SJSA1 (cell line): ENCODE data around the gene HOXA13. TPM values are rescaled to one million over a fixed set of nuclear protein-coding genes. Genes with fewer than 3 reads are reported as not detected.

Experiments
- total RNA-seq: library from RNA; depleted of rRNA; stranded (reverse); fragments of >200 nt; shearing (Covaris generic); gene quantifications from 2 replicates; pipeline ENCODE4 v1.2.3, GENCODE V29; 2014; rRNA removed

Gene HOXA13
- total RNA-seq, 1 experiment from 2014 or later, result 2.5 TPM

Other genes starting within 250 kb of the HOXA13 start
- 2.0 and 5.8 TPM in 2 replicates for gene HOXA1, start 104.1 kb downstream of the HOXA13 start, total RNA-seq
- gene HOXA2, start 97.4 kb downstream of the HOXA13 start, total RNA-seq, result 0.47 and 2.3 TPM in 2 replicates
- 0.58 TPM in 1 of 2 replicates, not detected in the other for gene HOXA4, start 69.3 kb downstream of the HOXA13 start, total RNA-seq
- 0.79 and 0.81 TPM in 2 replicates for gene HOXA5, start 56.4 kb downstream of the HOXA13 start, total RNA-seq
- gene HOXA6, start 52.3 kb downstream of the HOXA13 start, total RNA-seq, result 0.79 TPM in 1 of 2 replicates, not detected in the other
- gene HOXA3, start 47.5 kb downstream of the HOXA13 start, total RNA-seq, result 0.13 and 1.8 TPM in 2 replicates
- 0.09 and 2.9 TPM in 2 replicates for gene HOXA7, start 43.4 kb downstream of the HOXA13 start, total RNA-seq
- gene HOXA9, start 34.6 kb downstream of the HOXA13 start, total RNA-seq, result 7.0 and 16.3 TPM in 2 replicates
- 8.6 and 15.5 TPM in 2 replicates for gene HOXA10, start 25.8 kb downstream of the HOXA13 start, total RNA-seq
- gene HOXA11, start 14.9 kb downstream of the HOXA13 start, total RNA-seq, result 4.4 and 5.9 TPM in 2 replicates
- not detected in 2 replicates for gene EVX1, start 42.7 kb upstream of the HOXA13 start, total RNA-seq